HepG2 (cell line): ENCODE results near the gene SERPINF2. TPM values are rescaled to one million over a fixed set of nuclear protein-coding genes. Genes with fewer than 3 reads are reported as not detected.

ENCODE experiments used
- ATAC-seq: fragments of 200-7000 bp; cut with Tn5 transposase; 3 replicates; pipeline ENCODE4 v1.9.1; 2020; ENCODE audit warnings: mild to moderate bottlenecking, moderate library complexity
- BruUV-seq: library from RNA; stranded (reverse); fragments of 400-500 nt; replicated peaks from 2 replicates; lab custom pipeline; 2021; lab: Mats Ljungman, UMichigan
- CTCF ChIA-PET: fragments of 300-600 bp; formaldehyde crosslinking; extraction: SDS; loops from one replicate; lab custom pipeline; 2021; ENCODE audit warnings: low total read pairs, inconsistent platforms, low intra/inter-chr PET ratio; lab: Yijun Ruan, JAX
- POLR2A ChIA-PET: fragments of 350-600 bp; sonication (Branson Sonifier 250); formaldehyde crosslinking; loops from one replicate; lab custom pipeline; 2020; ENCODE audit warnings: antibody characterized with exemption, inconsistent platforms; lab: Yijun Ruan, JAX
- DNase-seq: peaks from one replicate; pipeline ENCODE4 v3.0.0-alpha.2; 2015; ENCODE audit warnings: low spot score
- FAIRE-seq: peaks from 3 replicates; lab custom pipeline; 2011; peaks lifted over from hg19 to GRCh38; lab: Jason Lieb, UNC
- H2AFZ ChIP-seq: one replicate; pipeline ENCODE4 v1.6.1; 2011; ENCODE audit warnings: low read length, inconsistent platforms
- H3K27ac ChIP-seq: fragments of 300-600 bp; 3 replicates; pipeline ENCODE4 v1.8.0; 2011; ENCODE audit warnings: mixed run types, mild to moderate bottlenecking, mixed read lengths, low read length, inconsistent platforms; ENCODE audit not compliant: insufficient read depth; ENCODE audit errors: extremely low read length
- H3K27me3 ChIP-seq, 2 experiments: fragments of 200-600 bp in 1 of 2; 2 replicates in 1 of 2; 3 replicates in 1 of 2; pipeline versions ENCODE4 v1.6.0 to v1.8.0; 2011; ENCODE audit warnings: low read length in 2 of 2, mild to moderate bottlenecking in 2 of 2, moderate library complexity in 2 of 2, inconsistent platforms in 1 of 2; ENCODE audit not compliant: insufficient read depth in 2 of 2, control insufficient read depth in 1 of 2
- H3K36me3 ChIP-seq, 2 experiments: fragments of 200-600 bp in 1 of 2; replicated peaks in 1 of 2; 2 replicates in 1 of 2; 3 replicates in 1 of 2; pipeline versions ENCODE4 v1.5.1 to v1.8.0; 2011; ENCODE audit warnings: low read length in 2 of 2, inconsistent platforms in 1 of 2; ENCODE audit not compliant: insufficient read depth in 2 of 2, control insufficient read depth in 1 of 2
- H3K4me1 ChIP-seq: 2 replicates; pipeline ENCODE4 v1.5.1; 2012; ENCODE audit warnings: low read length, inconsistent platforms; ENCODE audit not compliant: insufficient read depth
- H3K4me2 ChIP-seq: 2 replicates; pipeline ENCODE4 v1.6.0; 2011; ENCODE audit warnings: low read depth, low read length, inconsistent platforms
- H3K4me3 ChIP-seq, 3 experiments: fragments of 200-600 bp in 1 of 3; sonication (generic), shearing (Covaris generic) in 1 of 3; replicated peaks in 1 of 3; 2 replicates each; pipeline ENCODE4 v1.5.1; 2011 to 2016; ENCODE audit warnings: low read length in 3 of 3, inconsistent platforms in 2 of 3, low read depth in 2 of 3, mild to moderate bottlenecking in 2 of 3, control low read depth in 1 of 3, mixed read lengths in 1 of 3; ENCODE audit not compliant: insufficient read depth in 1 of 3
- H3K79me2 ChIP-seq: one replicate; pipeline ENCODE4 v1.6.1; 2011; ENCODE audit warnings: low read length, inconsistent platforms; ENCODE audit not compliant: insufficient read depth
- H3K9ac ChIP-seq: 2 replicates; pipeline ENCODE4 v1.6.0; 2011; ENCODE audit warnings: mild to moderate bottlenecking, low read depth, low read length, inconsistent platforms; ENCODE audit not compliant: insufficient read depth
- H3K9me3 ChIP-seq: 2 replicates; pipeline ENCODE4 v1.5.1; 2012; ENCODE audit warnings: mild to moderate bottlenecking, low read length
- H4K20me1 ChIP-seq: 2 replicates; pipeline ENCODE4 v1.6.0; 2011; ENCODE audit warnings: inconsistent platforms, mild to moderate bottlenecking, low read length, moderate library complexity; ENCODE audit not compliant: insufficient read depth
- ERF ChIP-seq: IDR thresholded peaks from 2 replicates; pipeline ENCODE4 v1.6.1; 2018; ENCODE audit warnings: missing biosample characterization, missing genetic modification reagents
- GATAD2A ChIP-seq: IDR thresholded peaks from 2 replicates; pipeline ENCODE4 v1.6.1; 2016
- HOXD1 ChIP-seq: sonication (generic); formaldehyde crosslinking; IDR thresholded peaks from 2 replicates; pipeline ENCODE4 v1.5.0; 2020; ENCODE audit warnings: missing genetic modification reagents
- MEIS1 ChIP-seq: sonication (generic); formaldehyde crosslinking; IDR thresholded peaks from 2 replicates; pipeline ENCODE4 v1.9.0; 2021; ENCODE audit warnings: mild to moderate bottlenecking, missing genetic modification reagents, moderate library complexity, borderline replicate concordance
- NR0B2 ChIP-seq: sonication (generic); formaldehyde crosslinking; IDR thresholded peaks from 2 replicates; pipeline ENCODE4 v1.4.0; 2020; ENCODE audit warnings: mild to moderate bottlenecking, missing genetic modification reagents
- RFX5 ChIP-seq: IDR thresholded peaks from 2 replicates; pipeline ENCODE4 v1.6.1; 2011; ENCODE audit warnings: low read depth, low read length, improper control_type of control experiment
- SKIL ChIP-seq: sonication (generic); formaldehyde crosslinking; IDR thresholded peaks from 2 replicates; pipeline ENCODE4 v1.8.0; 2022; ENCODE audit warnings: missing genetic modification reagents, mild to moderate bottlenecking, moderate library complexity, borderline replicate concordance
- SOX5 ChIP-seq: IDR thresholded peaks from 2 replicates; pipeline ENCODE4 v1.6.1; 2016; ENCODE audit warnings: borderline replicate concordance
- ZMYM4 ChIP-seq: sonication (generic); formaldehyde crosslinking; IDR thresholded peaks from 2 replicates; pipeline ENCODE4 v1.8.1; 2023; ENCODE audit warnings: mild to moderate bottlenecking, missing genetic modification reagents
- ZNF281 ChIP-seq: sonication (generic); formaldehyde crosslinking; IDR thresholded peaks from 2 replicates; pipeline ENCODE4 v1.4.0; 2020; ENCODE audit warnings: missing genetic modification reagents, borderline replicate concordance
- ZNF7 ChIP-seq: IDR thresholded peaks from 2 replicates; pipeline ENCODE4 v1.6.1; 2016; ENCODE audit warnings: missing biosample characterization, missing genetic modification reagents
- WGBS: methylation state at CpG from one replicate; pipeline ENCODE4 v1.1.6; 2017; ENCODE audit warnings: low lambda C conversion rate; 5-methylcytosine and 5-hydroxymethylcytosine counted together
- in situ Hi-C: cut with HindIII; loops from 2 replicates; pipeline ENCODE4 v1.10.0; 2017; ENCODE audit warnings: low pct_unique_long_range_greater_than_20kb; ENCODE audit not compliant: extremely low pct_ligation_motif_present
- intact Hi-C: fragments of 100-400 bp; cut with micrococcal nuclease; formaldehyde crosslinking; loops from one replicate; pipeline ENCODE4 v1.10.0; 2022; ENCODE audit not compliant: unreplicated experiment
- polyA plus RNA-seq, 8 experiments: library from polyadenylated mRNA; depleted of rRNA in 3 of 8; stranded (reverse) in 7 of 8; unstranded in 1 of 8; fragments of >200 nt; fragmentation: Illumina TruSeq in 4 of 8; extraction: Trizol in 4 of 8; gene quantifications; 2 replicates each; pipeline versions ENCODE4 v1.2.1 to v1.2.3, GENCODE V29; 2011 to 2016; ENCODE audit warnings: low read depth in 4 of 8, missing spikeins in 1 of 8, mixed read lengths in 1 of 8; ENCODE audit not compliant: insufficient read depth in 1 of 8
- total RNA-seq, 5 experiments: library from RNA; depleted of rRNA; stranded (reverse); fragments of >200 nt; fragmentation: Illumina TruSeq; extraction: Trizol; gene quantifications; 2 replicates each; pipeline ENCODE4 v1.2.3, GENCODE V29; 2016; ENCODE audit warnings: low read depth in 1 of 5

Gene SERPINF2
- total and polyA plus RNA-seq, 2 of the 13 experiments (the other 11 are each of a cell fraction or from before 2014, with no cell fraction given): 309 to 548 TPM

DNA sequence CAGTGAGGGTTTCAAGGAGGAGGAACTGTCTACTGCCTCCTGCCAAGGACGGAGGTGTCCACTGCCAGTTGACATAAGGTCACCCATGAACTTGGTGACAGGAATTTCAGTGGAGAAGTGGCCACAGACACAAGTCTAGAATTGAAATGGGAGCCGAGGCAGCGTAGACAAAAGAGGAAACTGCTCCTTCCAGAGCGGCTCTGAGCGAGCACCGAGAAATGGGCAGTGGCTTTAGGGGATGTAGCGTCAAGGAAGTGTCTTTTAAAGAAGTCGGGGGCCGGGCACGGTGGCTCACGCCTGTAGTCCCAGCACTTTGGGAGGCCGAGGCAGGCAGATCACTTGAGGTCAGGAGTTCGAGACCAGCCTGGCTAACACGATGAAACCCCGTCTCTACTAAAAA is 16.1 kb downstream of the SERPINF2 start:
- TF ChIP-seq SKIL (CRISPR knock-in tag): no peak
- TF ChIP-seq SOX5 (CRISPR knock-in tag): no peak
- TF ChIP-seq HOXD1: no peak
- no peak for TF ChIP-seq ZNF7 (CRISPR knock-in tag)
- TF ChIP-seq GATAD2A (CRISPR knock-in tag): no peak
- no peak for TF ChIP-seq MEIS1
- TF ChIP-seq RFX5: no peak
- no peak for TF ChIP-seq ZMYM4 (CRISPR knock-in tag)
- no peak for TF ChIP-seq ZNF281 (CRISPR knock-in tag)
- no peak for TF ChIP-seq NR0B2
- TF ChIP-seq ERF: no peak
- Histone ChIP-seq H3K79me2 (peaks cover 9% of the 10 kb centered on the region), H3K36me3 (0 out of 5 replicates have a peak, but pooled peaks cover 0 to 5% of the 10 kb centered on the region in 2 experiments), H3K27me3 (no peaks in the 10 kb centered on the region), H2AFZ (no peak overlapping the region), H3K9me3 (no peaks in the 10 kb centered on the region), H3K27ac (no peak overlapping the region), H3K4me1 (peaks cover 46% of the 10 kb centered on the region), H3K4me2 (no peak overlapping the region), H3K4me3 (no peak overlapping the region), H4K20me1 (peaks cover 4% of the 10 kb centered on the region; the same call in 1 of the 2 replicates), H3K9ac (no peak overlapping the region)
- CTCF ChIA-PET: no interaction called here
- ATAC-seq (no peak), DNase-seq (no peak), FAIRE-seq (no peak)
- no TSS peak for BruUV-seq
- POLR2A ChIA-PET: no interaction called here
- intact Hi-C loops: no loop called here
- 93% methylated on average over 15 of the region's 15 CpGs for WGBS
- in situ Hi-C loops: no loop called here
